ENCODE measurements around the gene MFN2. TPM values are rescaled to one million over a fixed set of nuclear protein-coding genes. Genes with fewer than 3 reads are reported as not detected.

MFN2 gene
- total RNA-seq, 1 donor from 2014 or later: 29.6 TPM

DNA sequence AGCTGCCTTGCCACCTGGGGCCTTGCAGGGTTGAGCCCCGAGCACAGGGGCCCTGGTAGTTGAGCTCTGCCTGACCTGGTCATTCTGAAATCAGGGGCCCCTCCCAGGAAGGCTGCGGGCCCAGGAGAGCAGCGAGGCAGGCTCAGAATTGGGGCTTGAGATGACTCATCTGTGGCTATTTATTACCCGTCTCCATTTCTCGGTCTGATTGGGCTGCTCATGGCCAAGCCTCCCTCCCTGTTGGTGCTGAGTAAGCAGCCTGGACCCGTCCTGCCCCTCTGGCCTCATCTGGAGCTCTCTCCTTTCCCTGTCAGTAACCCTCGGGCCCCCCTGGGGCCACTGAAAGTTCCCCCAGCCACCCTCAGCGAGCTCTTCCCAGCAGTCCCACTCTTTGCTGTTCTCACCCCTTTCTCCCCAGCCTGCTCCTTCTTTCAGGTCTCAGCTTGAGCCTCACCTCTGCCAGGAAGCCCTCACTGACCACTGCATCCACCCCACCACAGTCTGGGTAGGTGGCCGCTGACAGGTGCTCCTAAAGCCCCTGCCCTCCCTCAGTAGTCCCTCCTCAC, 71.8 kb downstream of the MFN2 start:
- TF ChIP-seq, protein P1, sequence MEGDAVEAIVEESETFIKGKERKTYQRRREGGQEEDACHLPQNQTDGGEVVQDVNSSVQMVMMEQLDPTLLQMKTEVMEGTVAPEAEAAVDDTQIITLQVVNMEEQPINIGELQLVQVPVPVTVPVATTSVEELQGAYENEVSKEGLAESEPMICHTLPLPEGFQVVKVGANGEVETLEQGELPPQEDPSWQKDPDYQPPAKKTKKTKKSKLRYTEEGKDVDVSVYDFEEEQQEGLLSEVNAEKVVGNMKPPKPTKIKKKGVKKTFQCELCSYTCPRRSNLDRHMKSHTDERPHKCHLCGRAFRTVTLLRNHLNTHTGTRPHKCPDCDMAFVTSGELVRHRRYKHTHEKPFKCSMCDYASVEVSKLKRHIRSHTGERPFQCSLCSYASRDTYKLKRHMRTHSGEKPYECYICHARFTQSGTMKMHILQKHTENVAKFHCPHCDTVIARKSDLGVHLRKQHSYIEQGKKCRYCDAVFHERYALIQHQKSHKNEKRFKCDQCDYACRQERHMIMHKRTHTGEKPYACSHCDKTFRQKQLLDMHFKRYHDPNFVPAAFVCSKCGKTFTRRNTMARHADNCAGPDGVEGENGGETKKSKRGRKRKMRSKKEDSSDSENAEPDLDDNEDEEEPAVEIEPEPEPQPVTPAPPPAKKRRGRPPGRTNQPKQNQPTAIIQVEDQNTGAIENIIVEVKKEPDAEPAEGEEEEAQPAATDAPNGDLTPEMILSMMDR (IDR thresholded peaks at IDR 0.05): no peak
- TF ChIP-seq EZH2phosphoT487 (IDR thresholded peaks at IDR 0.05) (no peak), EZH2 (IDR thresholded peaks at IDR 0.05) (no peak)
- Histone ChIP-seq H4K20me1 (ENCODE audit: low read depth) (no peaks in the 10 kb centered on the region), H3F3A (ENCODE audit: low read depth) (peaks cover 5% of the 10 kb centered on the region), H3K4me3 (no peak overlapping the region), H3K9ac (no peak overlapping the region), H3K4me1 (peaks cover 6% of the 10 kb centered on the region), H3K9me3 (ENCODE audit: low read depth) (no peaks in the 10 kb centered on the region), H2AFZ (replicated peaks) (no peak overlapping the region), H3K79me2 (ENCODE audit: low read depth) (no peaks in the 10 kb centered on the region), H3K4me2 (no peak overlapping the region), H3K36me3 (no peaks in the 10 kb centered on the region), H3K27me3 (peaks cover 4% of the 10 kb centered on the region), H3K27ac (no peak overlapping the region)
- Mint-ChIP-seq H3K36me3 (no peaks in the 10 kb centered on the region), H3K9me3 (no peaks in the 10 kb centered on the region), H3K27me3 (ENCODE audit: insufficient read depth, low read depth) (peaks cover 6% of the 10 kb centered on the region), H3K27ac (peak overlapping the region; percentile 50), H3K4me3 (peak overlapping the region; percentile 59), H3K4me1 (peaks cover 25% of the 10 kb centered on the region)
- no peak for DNase-seq (ENCODE audit: low spot score)

DNA sequence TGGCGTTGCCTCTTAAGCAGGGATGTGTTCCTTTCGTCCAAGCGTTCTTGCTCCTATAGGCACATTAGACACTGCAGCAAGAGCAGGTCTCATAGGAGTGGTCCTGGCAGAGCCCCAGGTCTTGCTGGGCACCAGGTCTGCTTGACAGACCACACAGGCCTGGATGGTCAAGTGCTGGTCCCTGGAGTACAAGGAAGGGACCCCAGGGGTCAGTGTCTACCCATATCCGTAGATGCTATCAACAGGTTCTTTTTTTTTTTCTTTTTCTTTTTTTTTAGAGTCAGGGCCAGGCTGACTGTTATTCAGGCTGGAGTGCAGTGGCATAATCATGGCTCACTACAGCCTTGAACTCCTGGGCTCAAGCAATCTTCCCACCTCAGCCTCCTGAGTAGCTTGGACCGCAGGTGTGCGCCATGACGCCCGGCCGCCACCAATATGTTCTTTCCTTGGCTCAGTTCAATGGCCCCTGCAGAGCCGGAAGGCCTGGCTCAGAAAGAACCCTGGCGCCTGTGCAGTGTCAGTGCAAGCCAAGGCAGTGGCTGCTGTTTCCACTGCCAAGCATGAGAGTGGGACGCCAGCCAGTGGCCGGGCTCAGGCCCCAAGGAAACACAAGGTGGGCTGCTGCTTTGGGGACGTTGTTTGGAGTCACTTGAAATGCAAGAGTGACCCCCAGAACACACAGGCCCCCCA, 72.9 kb downstream of the MFN2 start:
- Mint-ChIP-seq H3K9me3 (no peaks in the 10 kb centered on the region), H3K4me3 (no peak overlapping the region), H3K36me3 (no peaks in the 10 kb centered on the region), H3K27ac (peak overlapping the region; percentile 57), H3K27me3 (ENCODE audit: insufficient read depth, low read depth) (peaks cover 10% of the 10 kb centered on the region), H3K4me1 (peaks cover 25% of the 10 kb centered on the region)
- H3F3A ChIP-seq (ENCODE audit: low read depth): peaks cover 5% of the 10 kb centered on the region
- H3K27me3 ChIP-seq: peaks cover 1% of the 10 kb centered on the region
- no peaks in the 10 kb centered on the region for H3K36me3 ChIP-seq
- H3K79me2 ChIP-seq (ENCODE audit: low read depth): no peaks in the 10 kb centered on the region
- TF ChIP-seq EZH2 (IDR thresholded peaks at IDR 0.05) (no peak), EZH2phosphoT487 (IDR thresholded peaks at IDR 0.05) (no peak)
- TF ChIP-seq, protein P1 (IDR thresholded peaks at IDR 0.05): no peak
- no peaks in the 10 kb centered on the region for H4K20me1 ChIP-seq (ENCODE audit: low read depth)
- no peak overlapping the region for H2AFZ ChIP-seq (replicated peaks)
- no peaks in the 10 kb centered on the region for H3K9me3 ChIP-seq (ENCODE audit: low read depth)
- H3K9ac ChIP-seq: no peak overlapping the region
- no peak overlapping the region for H3K27ac ChIP-seq
- H3K4me2 ChIP-seq: no peak overlapping the region
- H3K4me3 ChIP-seq: no peak overlapping the region
- no peak for DNase-seq (ENCODE audit: low spot score)
- peaks cover 6% of the 10 kb centered on the region for H3K4me1 ChIP-seq

DNA sequence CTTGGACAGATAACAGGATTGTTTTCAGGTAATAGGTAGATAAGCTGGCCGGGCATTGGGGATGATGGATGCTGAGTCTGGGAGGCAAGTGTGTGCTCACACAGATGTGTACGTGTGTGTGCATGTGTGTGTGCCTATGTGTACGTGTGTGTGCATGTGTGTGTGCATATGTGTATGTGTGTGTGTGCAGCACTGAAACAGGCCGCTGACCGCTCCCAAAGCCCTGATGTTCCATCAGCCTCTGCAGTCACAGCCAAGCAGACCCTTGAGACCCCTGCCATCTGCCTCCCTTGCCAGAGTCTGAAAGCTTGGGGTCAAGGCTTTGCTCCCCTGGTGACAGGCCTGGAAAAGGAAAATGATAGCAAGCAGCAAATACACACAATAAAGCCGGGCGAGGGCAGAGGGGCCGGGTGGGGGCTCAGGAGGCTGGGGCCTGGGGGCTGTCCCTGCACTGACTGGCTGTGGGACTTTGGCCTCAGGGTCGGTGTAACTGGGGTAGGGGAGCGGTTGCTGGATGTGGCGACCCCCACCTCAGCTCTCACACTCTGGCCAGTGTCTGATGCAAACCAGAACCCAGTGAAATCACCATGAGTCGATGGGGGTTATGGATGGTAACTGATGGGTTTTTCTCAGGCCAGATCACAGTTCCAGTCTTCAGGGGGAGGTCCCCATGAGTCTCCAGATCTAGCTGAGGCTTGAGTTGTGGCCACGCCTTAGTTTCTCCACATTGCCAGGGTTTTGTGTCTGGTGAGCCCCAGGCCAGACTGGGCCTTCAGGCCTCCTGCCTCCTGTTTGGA, 73.7 kb downstream of the MFN2 start:
- Histone ChIP-seq H3K4me2 (no peak overlapping the region), H2AFZ (replicated peaks) (no peak overlapping the region), H3F3A (ENCODE audit: low read depth) (peaks cover 5% of the 10 kb centered on the region), H3K4me1 (peaks cover 6% of the 10 kb centered on the region), H3K36me3 (no peaks in the 10 kb centered on the region), H3K27me3 (no peaks in the 10 kb centered on the region), H3K9me3 (ENCODE audit: low read depth) (no peaks in the 10 kb centered on the region), H3K27ac (no peak overlapping the region), H3K79me2 (ENCODE audit: low read depth) (no peaks in the 10 kb centered on the region), H3K4me3 (no peak overlapping the region), H4K20me1 (ENCODE audit: low read depth) (no peaks in the 10 kb centered on the region), H3K9ac (no peak overlapping the region)
- H3K9me3 Mint-ChIP-seq: no peaks in the 10 kb centered on the region
- H3K36me3 Mint-ChIP-seq: no peaks in the 10 kb centered on the region
- H3K4me3 Mint-ChIP-seq: no peak overlapping the region
- no peak for TF ChIP-seq EZH2phosphoT487 (IDR thresholded peaks at IDR 0.05)
- TF ChIP-seq EZH2 (IDR thresholded peaks at IDR 0.05): no peak
- TF ChIP-seq, protein P1 (IDR thresholded peaks at IDR 0.05): no peak
- H3K27me3 Mint-ChIP-seq (ENCODE audit: insufficient read depth, low read depth): peaks cover 10% of the 10 kb centered on the region
- peaks cover 21% of the 10 kb centered on the region for H3K4me1 Mint-ChIP-seq
- DNase-seq (ENCODE audit: low spot score): no peak
- peak overlapping the region; percentile 87 for H3K27ac Mint-ChIP-seq
